SK-N-SH (cell line): ENCODE measurements around the gene EML1. TPM values are rescaled to one million over a fixed set of nuclear protein-coding genes. Genes with fewer than 3 reads are reported as not detected.

ENCODE experiments used
- CTCF ChIA-PET: fragments of 300-600, 350-600 bp; formaldehyde crosslinking; extraction: SDS; loops from one replicate; lab custom pipeline; 2021; lab: Yijun Ruan, JAX
- POLR2A ChIA-PET: fragments of 350-600 bp; sonication (Branson Sonifier 250); formaldehyde crosslinking; extraction: SDS; loops from one replicate; lab custom pipeline; 2020; ENCODE audit warnings: antibody characterized with exemption, inconsistent platforms; lab: Yijun Ruan, JAX
- DNase-seq: peaks from one replicate; pipeline ENCODE4 v3.0.0; 2012
- H2AFZ ChIP-seq: fragments of 200-600 bp; sonication (generic); 2 replicates; pipeline ENCODE4 v1.8.1; 2016; ENCODE audit warnings: antibody characterized with exemption, mild to moderate bottlenecking, low read depth
- H3F3A ChIP-seq: fragments of 200-600 bp; sonication (generic); replicated peaks from 2 replicates; pipeline ENCODE3; 2016; ENCODE audit warnings: antibody characterized with exemption, mild to moderate bottlenecking; ENCODE audit not compliant: insufficient read depth
- H3K27ac ChIP-seq, 2 experiments: fragments of 200-500 bp in 1 of 2; fragments of 200-600 bp in 1 of 2; sonication (Bioruptor generic) in 1 of 2; sonication (generic), shearing (Covaris generic) in 1 of 2; 2 replicates each; pipeline versions ENCODE4 v1.5.1 to v1.6.1; 2014 to 2016; ENCODE audit warnings: low read depth in 2 of 2, inconsistent platforms in 1 of 2, low read length in 1 of 2, mild to moderate bottlenecking in 1 of 2, mixed read lengths in 1 of 2
- H3K27me3 ChIP-seq: fragments of 200-600 bp; sonication (generic), shearing (Covaris generic); 2 replicates; pipeline ENCODE4 v1.6.1; 2016; ENCODE audit warnings: mixed run types; ENCODE audit not compliant: insufficient read depth
- H3K36me3 ChIP-seq, 2 experiments: fragments of 200-500 bp in 1 of 2; fragments of 200-600 bp in 1 of 2; sonication (Bioruptor generic) in 1 of 2; sonication (generic) in 1 of 2; replicated peaks in 1 of 2; 2 replicates each; pipeline versions ENCODE3 to v1.5.1; 2014 to 2016; ENCODE audit warnings: low read length in 1 of 2, mild to moderate bottlenecking in 1 of 2; ENCODE audit not compliant: insufficient read depth in 2 of 2, control insufficient read depth in 1 of 2
- H3K4me1 ChIP-seq, 2 experiments: fragments of 200-500 bp in 1 of 2; fragments of 200-600 bp in 1 of 2; sonication (Bioruptor generic) in 1 of 2; sonication (generic), shearing (Covaris generic) in 1 of 2; 2 replicates each; pipeline versions ENCODE4 v1.5.1 to v1.6.1; 2014 to 2016; ENCODE audit warnings: low read depth in 1 of 2, low read length in 1 of 2, mixed run types in 1 of 2; ENCODE audit not compliant: insufficient read depth in 2 of 2, control insufficient read depth in 1 of 2
- H3K4me2 ChIP-seq: fragments of 200-600 bp; sonication (generic), shearing (Covaris generic); 2 replicates; pipeline ENCODE4 v1.6.1; 2017; ENCODE audit warnings: mixed run types
- H3K4me3 ChIP-seq, 2 experiments: fragments of 200-500 bp in 1 of 2; fragments of 200-600 bp in 1 of 2; sonication (Bioruptor generic) in 1 of 2; sonication (generic), shearing (Covaris generic) in 1 of 2; 2 replicates each; pipeline versions ENCODE4 v1.5.1 to v1.8.1; 2014 to 2016; ENCODE audit warnings: low read depth in 2 of 2, inconsistent platforms in 1 of 2, low read length in 1 of 2, mild to moderate bottlenecking in 1 of 2, mixed read lengths in 1 of 2, moderate library complexity in 1 of 2
- H3K79me2 ChIP-seq: fragments of 200-600 bp; sonication (generic); 2 replicates; pipeline ENCODE4 v1.8.1; 2017; ENCODE audit warnings: mild to moderate bottlenecking; ENCODE audit not compliant: insufficient read depth
- H3K9ac ChIP-seq: fragments of 200-600 bp; sonication (generic); 2 replicates; pipeline ENCODE4 v1.6.1; 2017; ENCODE audit warnings: mixed run types
- H3K9me2 ChIP-seq: fragments of 200-600 bp; sonication (generic); 2 replicates; pipeline ENCODE4 v1.6.1; 2017; ENCODE audit warnings: mixed run types
- H3K9me3 ChIP-seq: fragments of 200-600 bp; sonication (generic); 2 replicates; pipeline ENCODE4 v1.6.1; 2017; ENCODE audit warnings: mixed run types, mild to moderate bottlenecking, moderate library complexity
- H4K20me1 ChIP-seq: fragments of 200-600 bp; sonication (generic); 2 replicates; pipeline ENCODE4 v1.6.1; 2017; ENCODE audit warnings: mild to moderate bottlenecking, mixed run types; ENCODE audit not compliant: insufficient read depth
- CHD2 ChIP-seq: fragments of 150-350 bp; IDR thresholded peaks from 2 replicates; pipeline ENCODE4 v1.6.1; 2018; ENCODE audit warnings: low read length; ENCODE audit not compliant: partially characterized antibody
- FOSL2 ChIP-seq: IDR thresholded peaks from 2 replicates; pipeline ENCODE4 v1.4.0; 2012; ENCODE audit warnings: low read depth, mild to moderate bottlenecking, moderate library complexity, borderline replicate concordance
- FOXM1 ChIP-seq: IDR thresholded peaks from 2 replicates; pipeline ENCODE4 v1.4.0; 2012; ENCODE audit warnings: low read depth, mild to moderate bottlenecking
- GABPA ChIP-seq: IDR thresholded peaks from 2 replicates; pipeline ENCODE4 v1.4.0; 2012; ENCODE audit warnings: low read depth, mild to moderate bottlenecking
- MEF2A ChIP-seq: IDR thresholded peaks from 2 replicates; pipeline ENCODE4 v1.4.0; 2012; ENCODE audit warnings: low read depth, borderline replicate concordance
- MXI1 ChIP-seq: IDR thresholded peaks from 2 replicates; pipeline ENCODE4 v1.6.1; 2012; ENCODE audit warnings: mild to moderate bottlenecking, low read depth, low read length, improper control_type of control experiment
- NRF1 ChIP-seq: IDR thresholded peaks from 2 replicates; pipeline ENCODE4 v1.6.1; 2012; ENCODE audit warnings: low read depth, mild to moderate bottlenecking, low read length
- POLR2AphosphoS5 ChIP-seq: IDR thresholded peaks from 2 replicates; pipeline ENCODE4 v1.6.1; 2012; ENCODE audit warnings: low read depth, low read length
- RFX5 ChIP-seq: IDR thresholded peaks from 2 replicates; pipeline ENCODE4 v1.6.1; 2012; ENCODE audit warnings: mild to moderate bottlenecking, improper control_type of control experiment, low read length
- RXRA ChIP-seq: IDR thresholded peaks from 2 replicates; pipeline ENCODE4 v1.4.0; 2012; ENCODE audit warnings: low read depth, mild to moderate bottlenecking, borderline replicate concordance
- SIN3A ChIP-seq: IDR thresholded peaks from 2 replicates; pipeline ENCODE4 v1.6.1; 2012; ENCODE audit warnings: low read depth, mild to moderate bottlenecking, low read length, moderate library complexity, borderline replicate concordance
- SMC3 ChIP-seq: IDR thresholded peaks from 2 replicates; pipeline ENCODE4 v1.6.1; 2012; ENCODE audit warnings: low read depth, low read length, improper control_type of control experiment
- TEAD4 ChIP-seq: IDR thresholded peaks from 2 replicates; pipeline ENCODE4 v1.4.0; 2012; ENCODE audit warnings: mild to moderate bottlenecking, borderline replicate concordance; ENCODE audit not compliant: insufficient read depth
- YY1 ChIP-seq: IDR thresholded peaks from 2 replicates; pipeline ENCODE4 v1.4.0; 2012; ENCODE audit warnings: low read depth, mild to moderate bottlenecking
- WGBS: methylation state at CpG from one replicate; pipeline ENCODE4 v1.1.6; 2017; ENCODE audit warnings: low lambda C conversion rate; 5-methylcytosine and 5-hydroxymethylcytosine counted together
- polyA plus RNA-seq, 3 experiments: library from polyadenylated mRNA; depleted of rRNA; stranded (reverse); fragments of >200 nt; gene quantifications; 2 replicates each; pipeline ENCODE4 v1.2.3, GENCODE V29; 2012
- TF ChIP-seq, protein P1 (sequence below): IDR thresholded peaks from 2 replicates; pipeline ENCODE4 v1.4.0; 2012; ENCODE audit warnings: low read depth, borderline replicate concordance
- TF ChIP-seq, protein P2 (sequence below): fragments of 150-350 bp; IDR thresholded peaks from 2 replicates; pipeline ENCODE4 v1.6.1; 2017; ENCODE audit warnings: antibody characterized with exemption, low read length, low read depth, borderline replicate concordance
- TF ChIP-seq, protein P3 (sequence below): IDR thresholded peaks from 2 replicates; pipeline ENCODE4; 2012

EML1 gene
- polyA plus RNA-seq, 1 of the 3 experiments (the other 2 are of a cell fraction): 6.3 TPM

DNA sequence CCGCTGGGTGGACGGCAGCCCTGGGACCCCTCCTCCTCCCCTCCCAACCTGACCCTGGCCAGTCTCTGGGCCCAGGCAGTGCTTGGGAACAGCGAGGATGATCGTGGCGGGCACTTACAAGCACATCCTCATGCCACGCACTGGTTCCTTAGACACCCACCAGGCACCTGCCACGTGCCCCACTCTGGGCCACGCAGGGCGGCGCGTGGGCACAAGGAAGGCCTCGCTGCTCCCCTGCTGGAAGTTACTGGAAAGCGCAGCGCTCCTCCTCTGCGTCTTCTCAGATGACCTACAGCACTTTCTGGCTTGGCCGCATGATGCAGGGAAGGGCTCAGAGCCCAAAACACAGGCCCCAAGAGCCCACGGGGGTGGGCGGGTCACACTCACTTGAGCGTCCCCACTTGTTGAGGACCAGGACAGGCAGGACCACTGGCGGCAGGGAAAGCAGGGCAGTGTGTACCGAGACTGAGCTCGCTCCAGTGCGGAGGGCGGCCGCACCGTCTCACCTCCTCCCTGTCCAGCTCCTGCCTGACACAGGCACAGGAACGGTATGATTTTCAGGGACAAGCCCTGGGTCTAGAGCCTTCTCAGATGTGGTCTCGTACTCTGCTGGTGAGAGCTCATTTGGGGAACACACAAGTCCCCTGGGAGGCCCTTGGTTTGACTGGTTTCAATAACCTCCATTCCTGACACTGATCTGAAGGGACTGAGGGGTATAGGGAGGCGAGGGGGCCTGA, 143.7 kb downstream of the EML1 start:
- no peaks in the 10 kb centered on the region for H3K4me1 ChIP-seq
- no peaks in the 10 kb centered on the region for H3K79me2 ChIP-seq
- no peak for DNase-seq
- H3F3A ChIP-seq: no peaks in the 10 kb centered on the region
- 100% methylated on average over 2 of the region's 29 CpGs for WGBS
- H3K27me3 ChIP-seq: no peaks in the 10 kb centered on the region
- ChIA-PET POLR2A (no interaction called here), CTCF (interaction anchor here (0.7 to 2.5 kb wide), 3 partner anchors 9 to 171 kb away, joined by 3 to 11 read pairs (median 3); no protein-coding TSS in a partner anchor)
- no peak overlapping the region for H3K4me3 ChIP-seq
- H3K36me3 ChIP-seq: peaks cover 3 to 7% of the 10 kb centered on the region in 2 experiments
- no peaks in the 10 kb centered on the region for H3K9me2 ChIP-seq
- no peaks in the 10 kb centered on the region for H3K9me3 ChIP-seq
- no peak overlapping the region for H3K9ac ChIP-seq
- H4K20me1 ChIP-seq: no peaks in the 10 kb centered on the region
- TF ChIP-seq MXI1 (no peak), MEF2A (no peak), YY1 (no peak), RFX5 (no peak), TEAD4 (no peak), RXRA (no peak), FOXM1 (no peak), SMC3 (no peak), POLR2AphosphoS5 (no peak), NRF1 (no peak), GABPA (no peak), FOSL2 (no peak), CHD2 (no peak), SIN3A (no peak)
- TF ChIP-seq, protein P1, sequence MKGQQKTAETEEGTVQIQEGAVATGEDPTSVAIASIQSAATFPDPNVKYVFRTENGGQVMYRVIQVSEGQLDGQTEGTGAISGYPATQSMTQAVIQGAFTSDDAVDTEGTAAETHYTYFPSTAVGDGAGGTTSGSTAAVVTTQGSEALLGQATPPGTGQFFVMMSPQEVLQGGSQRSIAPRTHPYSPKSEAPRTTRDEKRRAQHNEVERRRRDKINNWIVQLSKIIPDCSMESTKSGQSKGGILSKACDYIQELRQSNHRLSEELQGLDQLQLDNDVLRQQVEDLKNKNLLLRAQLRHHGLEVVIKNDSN: no peak
- TF ChIP-seq, protein P2, sequence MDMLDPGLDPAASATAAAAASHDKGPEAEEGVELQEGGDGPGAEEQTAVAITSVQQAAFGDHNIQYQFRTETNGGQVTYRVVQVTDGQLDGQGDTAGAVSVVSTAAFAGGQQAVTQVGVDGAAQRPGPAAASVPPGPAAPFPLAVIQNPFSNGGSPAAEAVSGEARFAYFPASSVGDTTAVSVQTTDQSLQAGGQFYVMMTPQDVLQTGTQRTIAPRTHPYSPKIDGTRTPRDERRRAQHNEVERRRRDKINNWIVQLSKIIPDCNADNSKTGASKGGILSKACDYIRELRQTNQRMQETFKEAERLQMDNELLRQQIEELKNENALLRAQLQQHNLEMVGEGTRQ: no peak
- TF ChIP-seq, protein P3, sequence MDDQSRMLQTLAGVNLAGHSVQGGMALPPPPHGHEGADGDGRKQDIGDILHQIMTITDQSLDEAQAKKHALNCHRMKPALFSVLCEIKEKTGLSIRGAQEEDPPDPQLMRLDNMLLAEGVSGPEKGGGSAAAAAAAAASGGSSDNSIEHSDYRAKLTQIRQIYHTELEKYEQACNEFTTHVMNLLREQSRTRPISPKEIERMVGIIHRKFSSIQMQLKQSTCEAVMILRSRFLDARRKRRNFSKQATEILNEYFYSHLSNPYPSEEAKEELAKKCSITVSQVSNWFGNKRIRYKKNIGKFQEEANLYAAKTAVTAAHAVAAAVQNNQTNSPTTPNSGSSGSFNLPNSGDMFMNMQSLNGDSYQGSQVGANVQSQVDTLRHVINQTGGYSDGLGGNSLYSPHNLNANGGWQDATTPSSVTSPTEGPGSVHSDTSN: no peak
- no peak overlapping the region for H3K4me2 ChIP-seq
- H3K27ac ChIP-seq: no peak overlapping the region
- H2AFZ ChIP-seq: no peak overlapping the region
